H1 (cell line): ENCODE measurements around the gene SLC25A22. TPM values are rescaled to one million over a fixed set of nuclear protein-coding genes. Genes with fewer than 3 reads are reported as not detected.
A peak's percentile ranks its signal among the peaks of the same experiment; 100 is the strongest.

Experiments
- CTCF ChIA-PET: fragments of 300-600 bp; sonication (Branson Sonifier 250); formaldehyde crosslinking; loops from one replicate; lab custom pipeline; 2021; ENCODE audit not compliant: partially characterized antibody; lab: Charles Lee
- POLR2A ChIA-PET: fragments of 300-600 bp; sonication (Branson Sonifier 250); formaldehyde crosslinking; loops from one replicate; lab custom pipeline; 2021; ENCODE audit warnings: inconsistent platforms; ENCODE audit not compliant: partially characterized antibody; lab: Charles Lee
- DNase-seq, 2 experiments: peaks; one replicate each; pipeline versions ENCODE4 v3.0.0 to v3.0.0-alpha.2; 2010 to 2022; ENCODE audit warnings: low spot score in 2 of 2, low read depth in 1 of 2, mixed read lengths in 1 of 2
- FAIRE-seq: peaks from 2 replicates; lab custom pipeline; 2011; peaks lifted over from hg19 to GRCh38; lab: Jason Lieb, UNC
- H2AFZ ChIP-seq: 2 replicates; pipeline ENCODE4 v1.8.1; 2012; ENCODE audit warnings: low read length, inconsistent platforms
- H2AK5ac ChIP-seq: 2 replicates; pipeline ENCODE4 v1.6.1; 2013; ENCODE audit warnings: low read depth, low read length
- H2BK120ac ChIP-seq: replicated peaks from 2 replicates; pipeline ENCODE3; 2013; ENCODE audit warnings: low read depth, low read length, inconsistent platforms
- H2BK12ac ChIP-seq: 2 replicates; pipeline ENCODE4 v1.6.1; 2013; ENCODE audit warnings: low read depth, low read length
- H2BK15ac ChIP-seq: 2 replicates; pipeline ENCODE4 v1.6.1; 2013; ENCODE audit warnings: low read length
- H2BK20ac ChIP-seq: 2 replicates; pipeline ENCODE4 v1.6.1; 2013; ENCODE audit warnings: low read length
- H2BK5ac ChIP-seq: 2 replicates; pipeline ENCODE4 v1.6.1; 2013; ENCODE audit warnings: low read depth, low read length
- H3K14ac ChIP-seq: 2 replicates; pipeline ENCODE4 v1.6.1; 2013; ENCODE audit warnings: inconsistent platforms; ENCODE audit not compliant: insufficient read length
- H3K18ac ChIP-seq: 2 replicates; pipeline ENCODE4 v1.6.1; 2013; ENCODE audit warnings: low read length; ENCODE audit errors: extremely low read depth
- H3K23ac ChIP-seq: 2 replicates; pipeline ENCODE4 v1.6.1; 2013; ENCODE audit warnings: inconsistent platforms; ENCODE audit not compliant: insufficient read length
- H3K23me2 ChIP-seq: 2 replicates; pipeline ENCODE4 v1.6.1; 2013; ENCODE audit warnings: low read depth, low read length
- H3K27ac ChIP-seq: 2 replicates; pipeline ENCODE4 v1.6.1; 2011; ENCODE audit warnings: low read depth, low read length, inconsistent platforms
- H3K27me3 ChIP-seq, 4 experiments: replicated peaks in 1 of 4; 1 replicate in 1 of 4; 2 replicates in 3 of 4; pipeline versions ENCODE4 v1.6.1 to v1.8.1; 2011 to 2013; ENCODE audit warnings: low read length in 3 of 4, mild to moderate bottlenecking in 3 of 4, inconsistent platforms in 2 of 4, mixed read lengths in 2 of 4, moderate library complexity in 1 of 4; ENCODE audit not compliant: control insufficient read depth in 3 of 4, insufficient read depth in 3 of 4; ENCODE audit errors: extremely low read depth in 1 of 4
- H3K36me3 ChIP-seq, 4 experiments: 2 replicates each; pipeline versions ENCODE4 v1.6.1 to v1.8.1; 2011 to 2013; ENCODE audit warnings: mild to moderate bottlenecking in 4 of 4, low read length in 3 of 4, moderate library complexity in 2 of 4, control low read depth in 1 of 4, inconsistent platforms in 1 of 4; ENCODE audit not compliant: insufficient read depth in 4 of 4, control insufficient read depth in 2 of 4
- H3K4ac ChIP-seq: replicated peaks from 2 replicates; pipeline ENCODE3; 2013; ENCODE audit warnings: low read length, low read depth, mixed read lengths, inconsistent platforms; ENCODE audit not compliant: insufficient read length
- H3K4me1 ChIP-seq, 4 experiments: replicated peaks in 1 of 4; 1 replicate in 1 of 4; 2 replicates in 3 of 4; pipeline versions ENCODE4 v1.6.1 to v1.8.1; 2011 to 2013; ENCODE audit warnings: low read length in 3 of 4, inconsistent platforms in 2 of 4, mixed read lengths in 1 of 4; ENCODE audit not compliant: insufficient read depth in 4 of 4, control insufficient read depth in 3 of 4
- H3K4me2 ChIP-seq, 2 experiments: 2 replicates each; pipeline versions ENCODE4 v1.6.1 to v1.8.1; 2011 to 2013; ENCODE audit warnings: low read depth in 2 of 2, low read length in 2 of 2, control low read depth in 1 of 2, inconsistent platforms in 1 of 2, mild to moderate bottlenecking in 1 of 2; ENCODE audit not compliant: insufficient read depth in 1 of 2
- H3K4me3 ChIP-seq, 4 experiments: fragments of 200-600, 300-600 bp in 1 of 4; sonication (generic), shearing (Covaris generic), sonication (Bioruptor Twin) in 1 of 4; 2 replicates each; pipeline versions ENCODE4 v1.5.1 to v1.8.1; 2011 to 2016; ENCODE audit warnings: low read length in 4 of 4, low read depth in 3 of 4, control low read depth in 2 of 4, inconsistent platforms in 2 of 4, mild to moderate bottlenecking in 2 of 4, mixed read lengths in 1 of 4, moderate library complexity in 1 of 4; ENCODE audit not compliant: insufficient read depth in 2 of 4; ENCODE audit errors: extremely low read depth in 1 of 4
- H3K56ac ChIP-seq: replicated peaks from 2 replicates; pipeline ENCODE3; 2013; ENCODE audit warnings: low read depth, mild to moderate bottlenecking, mixed read lengths, low read length, inconsistent platforms; ENCODE audit not compliant: insufficient read length
- H3K79me1 ChIP-seq: 2 replicates; pipeline ENCODE4 v1.6.1; 2013; ENCODE audit warnings: low read depth, low read length, control low read depth
- H3K79me2 ChIP-seq, 2 experiments: 2 replicates each; pipeline versions ENCODE4 v1.6.1 to v1.8.1; 2012 to 2013; ENCODE audit warnings: low read length in 2 of 2, mild to moderate bottlenecking in 2 of 2, inconsistent platforms in 1 of 2; ENCODE audit not compliant: insufficient read depth in 2 of 2, control insufficient read depth in 1 of 2
- H3K9ac ChIP-seq, 4 experiments: replicated peaks in 1 of 4; 1 replicate in 1 of 4; 2 replicates in 3 of 4; pipeline versions ENCODE4 v1.6.1 to v1.8.1; 2011 to 2013; ENCODE audit warnings: low read depth in 3 of 4, low read length in 3 of 4, control low read depth in 2 of 4, mild to moderate bottlenecking in 2 of 4, moderate library complexity in 2 of 4, inconsistent platforms in 1 of 4; ENCODE audit errors: extremely low read depth in 1 of 4
- H3K9me3 ChIP-seq, 2 experiments: 2 replicates each; pipeline versions ENCODE4 v1.6.1 to v1.8.1; 2012 to 2013; ENCODE audit warnings: mild to moderate bottlenecking in 2 of 2, moderate library complexity in 2 of 2, control low read depth in 1 of 2, inconsistent platforms in 1 of 2, low read depth in 1 of 2, low read length in 1 of 2, mixed read lengths in 1 of 2; ENCODE audit not compliant: insufficient read depth in 2 of 2
- H4K20me1 ChIP-seq, 2 experiments: replicated peaks in 1 of 2; 2 replicates each; pipeline versions ENCODE3 to v1.8.1; 2011 to 2013; ENCODE audit warnings: inconsistent platforms in 2 of 2, low read length in 2 of 2, mild to moderate bottlenecking in 1 of 2; ENCODE audit not compliant: insufficient read depth in 2 of 2, control insufficient read depth in 1 of 2
- H4K5ac ChIP-seq: 2 replicates; pipeline ENCODE4 v1.6.1; 2013; ENCODE audit warnings: low read length, low read depth, mixed read lengths, inconsistent platforms; ENCODE audit not compliant: insufficient read length
- H4K8ac ChIP-seq: 2 replicates; pipeline ENCODE4 v1.8.0; 2013; ENCODE audit warnings: mild to moderate bottlenecking, moderate library complexity, low read length, inconsistent platforms; ENCODE audit not compliant: insufficient read depth; ENCODE audit errors: extremely low read depth
- H4K91ac ChIP-seq: replicated peaks from 2 replicates; pipeline ENCODE3; 2013; ENCODE audit warnings: low read length, mixed read lengths, inconsistent platforms; ENCODE audit not compliant: insufficient read length
- POLR2A ChIP-seq, 2 experiments: IDR thresholded peaks; 1 replicate in 1 of 2; 2 replicates in 1 of 2; pipeline ENCODE4 v1.6.1; 2011; ENCODE audit warnings: low read depth in 2 of 2, low read length in 2 of 2, mild to moderate bottlenecking in 2 of 2; ENCODE audit errors: control extremely low read depth in 1 of 2
- POLR2AphosphoS5 ChIP-seq: IDR thresholded peaks from 2 replicates; pipeline ENCODE4 v1.6.1; 2011; ENCODE audit warnings: low read depth, low read length
- TCF12 ChIP-seq: IDR thresholded peaks from 2 replicates; pipeline ENCODE4 v1.6.1; 2011; ENCODE audit warnings: low read depth, mild to moderate bottlenecking, low read length
- WGBS, 2 experiments: shearing (Covaris generic) in 1 of 2; methylation state at CpG; one replicate each; pipeline versions ENCODE4 v1.1.6 to v1.1.7; 2013 to 2015; ENCODE audit warnings: low lambda C conversion rate in 2 of 2, mixed read lengths in 2 of 2, inconsistent platforms in 1 of 2, low coverage in 1 of 2, missing lambda C conversion rate in 1 of 2; ENCODE audit not compliant: insufficient replicate concordance in 2 of 2, insufficient coverage in 1 of 2, insufficient read length in 1 of 2; ENCODE audit errors: extremely low coverage in 1 of 2, missing lambda C conversion rate in 1 of 2; 5-methylcytosine and 5-hydroxymethylcytosine counted together
- polyA plus RNA-seq, 7 experiments: library from polyadenylated mRNA; depleted of rRNA in 3 of 7; stranded (reverse) in 5 of 7; unstranded in 2 of 7; fragments of >200 nt in 5 of 7; fragments of 200-250 nt in 2 of 7; gene quantifications; 1 replicate in 5 of 7; 2 replicates in 1 of 7; 4 replicates in 1 of 7; pipeline versions ENCODE4 v1.2.1 to v1.2.3, GENCODE V29; 2011 to 2013; ENCODE audit warnings: missing spikeins in 2 of 7, mixed read lengths in 2 of 7
- total RNA-seq: library from RNA; stranded (reverse); fragmentation: NEBNext Ultra II Directional; extraction: Animal tissue kit (Norgen Biotek cat#: 25700); gene quantifications from 2 replicates; pipeline ENCODE4 v1.2.1, GENCODE V29; 2021

SLC25A22 gene
- total and polyA plus RNA-seq, 2 of the 8 experiments (the other 6 are each of a cell fraction or from before 2014, with no cell fraction given) = 31.5 to 48.0 TPM

DNA sequence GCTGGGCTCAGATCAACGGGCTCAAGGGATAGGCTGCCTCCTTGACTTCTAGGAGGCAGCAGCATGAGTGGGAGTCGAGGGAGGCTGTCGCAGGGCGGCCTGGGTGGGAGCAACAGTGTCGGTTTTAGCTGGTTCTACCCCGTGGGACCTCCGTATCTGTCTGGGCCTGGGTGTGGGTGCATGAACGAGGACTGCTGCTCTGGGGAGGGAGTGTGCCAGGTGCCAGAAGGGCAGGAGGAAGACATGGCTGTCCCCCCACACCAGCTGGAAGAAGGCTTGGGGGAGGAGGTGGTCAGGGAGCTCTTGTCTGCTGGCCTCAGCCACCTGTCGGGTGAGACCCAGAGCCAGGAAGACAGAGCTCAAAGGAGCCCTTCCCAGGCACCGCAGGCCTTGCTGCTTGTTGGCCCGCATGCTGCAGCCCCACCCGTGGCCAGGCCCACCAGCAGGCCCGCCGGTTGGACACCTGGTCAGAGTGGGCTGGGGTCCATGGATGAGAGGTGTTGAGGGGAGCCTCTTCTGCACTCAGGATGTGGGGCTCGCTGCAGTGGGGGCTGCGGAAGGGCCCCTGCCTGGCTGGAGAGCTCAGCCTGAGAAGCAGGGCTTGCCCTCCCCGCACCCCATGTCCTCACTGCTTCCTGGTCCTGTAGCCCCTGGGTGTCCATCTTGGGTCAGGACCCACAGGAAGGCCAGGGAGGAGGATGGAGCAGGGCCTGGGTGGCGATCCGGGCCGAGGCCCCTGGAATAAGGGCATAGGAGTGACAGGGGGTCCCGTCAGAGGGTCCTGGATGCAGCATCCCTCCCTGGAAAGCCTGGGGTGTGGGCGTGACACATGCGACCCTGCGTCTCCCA is 11.6 kb downstream of the SLC25A22 start:
- H2BK12ac ChIP-seq = no peak overlapping the region
- DNase-seq (no peak), FAIRE-seq (no peak)
- H3K79me2 ChIP-seq = no peaks in the 10 kb centered on the region
- POLR2A ChIA-PET = interaction anchor here (0.7 to 53.0 kb wide), 14 partner anchors 10 to 246 kb away, joined by 3 to 1917 read pairs (median 4); partner anchors contain the start of genes CD151, CRACR2B, GATD1 and PNPLA2
- no peak overlapping the region for H4K8ac ChIP-seq
- H3K36me3 ChIP-seq = no peaks in the 10 kb centered on the region; a peak in 2 of 8 replicates
- H3K14ac ChIP-seq = no peak overlapping the region
- peak overlapping the region; percentile 7 for H4K91ac ChIP-seq
- TF ChIP-seq POLR2A (IDR thresholded peaks at IDR 0.05; ENCODE audit: control extremely low read depth in 1 of 2, low read depth in 2 of 2, low read length in 2 of 2) (peak in 1 of 2 experiments; percentile 20; a peak in 1 of 3 replicates), TCF12 (no peak), POLR2AphosphoS5 (peak; percentile 15; the same call in 1 of the 2 replicates)
- no peaks in the 10 kb centered on the region; the same call in 1 of the 2 replicates for H3K79me1 ChIP-seq
- H3K4me3 ChIP-seq = no peak overlapping the region
- H2AFZ ChIP-seq = no peak overlapping the region
- H2BK5ac ChIP-seq = no peak overlapping the region
- peaks cover 2 to 13% of the 10 kb centered on the region in 2 experiments for H4K20me1 ChIP-seq
- H2BK15ac ChIP-seq = no peak overlapping the region
- no peaks in the 10 kb centered on the region for H3K9me3 ChIP-seq
- no peak overlapping the region for H3K27ac ChIP-seq
- 87% methylated on average over 19 of the region's 24 CpGs; no CpG with 5 or more reads in 1 of the 2 experiments for WGBS, 2 experiments
- no peak overlapping the region; a peak in 1 of 7 replicates for H3K9ac ChIP-seq
- peak overlapping the region; percentile 48; the same call in 1 of the 2 replicates for H2AK5ac ChIP-seq
- no peak overlapping the region for H4K5ac ChIP-seq
- H3K4me2 ChIP-seq = no peak overlapping the region
- CTCF ChIA-PET = interaction anchor here (0.5 to 1.7 kb wide), 12 partner anchors 9 to 422 kb away, joined by 3 to 6 read pairs (median 4); no protein-coding TSS in a partner anchor
- H3K4ac ChIP-seq = no peak overlapping the region
- H2BK120ac ChIP-seq = no peak overlapping the region
- H2BK20ac ChIP-seq = peak overlapping the region; percentile 93; the same call in 1 of the 2 replicates
- no peaks in the 10 kb centered on the region; a peak in 1 of 7 replicates for H3K27me3 ChIP-seq
- no peak overlapping the region for H3K18ac ChIP-seq
- H3K23me2 ChIP-seq = no peaks in the 10 kb centered on the region; the same call in 1 of the 2 replicates
- H3K4me1 ChIP-seq = peaks cover 0 to 35% (median 22%) of the 10 kb centered on the region in 4 experiments; a peak in 6 of 7 replicates
- H3K23ac ChIP-seq = no peak overlapping the region
- no peak overlapping the region for H3K56ac ChIP-seq
